ENCODE data around the gene ZFR2.
"Not testable (repeated sequence)": the region's sequence is repeated elsewhere in the genome, so short reads cannot be mapped to it uniquely, and the experiment has no call there.

Gene ZFR2

GRCh38 chr19:3760871-3761361 is 107.9 kb downstream of the ZFR2 start:
- peak overlapping the region; percentile 99 for H3K4me3 ChIP-seq (ENCODE audit: low read length)
- DNase-seq (ENCODE audit: low read depth) = no peak

GRCh38 chr19:3759482-3760254 is 109.2 kb downstream of the ZFR2 start:
- no peak for TF ChIP-seq CTCF (conservative IDR thresholded peaks at IDR 0.05; ENCODE audit: low read depth, low read length)

More at GRCh38 chr19:3760871-3761361, 107.9 kb downstream of the ZFR2 start:
- TF ChIP-seq CTCF (conservative IDR thresholded peaks at IDR 0.05; ENCODE audit: low read depth, low read length) = no peak

GRCh38 chr19:3758297-3758696 is 110.5 kb downstream of the ZFR2 start:
- not testable (repeated sequence) for H3K4me3 ChIP-seq (ENCODE audit: low read length)

More at GRCh38 chr19:3759482-3760254, 109.2 kb downstream of the ZFR2 start:
- no peak overlapping the region for H3K4me3 ChIP-seq (ENCODE audit: low read length)
- DNase-seq (ENCODE audit: low read depth) = no peak

GRCh38 chr19:3757705-3758104 is 111.1 kb downstream of the ZFR2 start:
- DNase-seq (ENCODE audit: low read depth); H3K4me3 ChIP-seq (ENCODE audit: low read length): not testable (repeated sequence)

More at GRCh38 chr19:3758297-3758696, 110.5 kb downstream of the ZFR2 start:
- not testable (repeated sequence) for DNase-seq (ENCODE audit: low read depth)
